ENCODE results near the gene OR10J5. TPM values are rescaled to one million over a fixed set of nuclear protein-coding genes. Genes with fewer than 3 reads are reported as not detected.
"Not testable (repeated sequence)": the region's sequence is repeated elsewhere in the genome, so short reads cannot be mapped to it uniquely, and the experiment has no call there.

Gene OR10J5, protein sequence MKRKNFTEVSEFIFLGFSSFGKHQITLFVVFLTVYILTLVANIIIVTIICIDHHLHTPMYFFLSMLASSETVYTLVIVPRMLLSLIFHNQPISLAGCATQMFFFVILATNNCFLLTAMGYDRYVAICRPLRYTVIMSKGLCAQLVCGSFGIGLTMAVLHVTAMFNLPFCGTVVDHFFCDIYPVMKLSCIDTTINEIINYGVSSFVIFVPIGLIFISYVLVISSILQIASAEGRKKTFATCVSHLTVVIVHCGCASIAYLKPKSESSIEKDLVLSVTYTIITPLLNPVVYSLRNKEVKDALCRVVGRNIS
- not detected for polyA plus RNA-seq (ENCODE audit: insufficient read length in 12 of 12)
- long read RNA-seq, donor 1 = 0 reads
- long read RNA-seq, donor 2 = 0 reads
- long read RNA-seq, donor 3 = 0 reads
- long read RNA-seq, donor 4 = 0 reads
- long read RNA-seq, donor 5 = 0 reads
- long read RNA-seq, donor 6 = 0 reads
- long read RNA-seq, donor 7 = 0 reads
- long read RNA-seq, donor 8 = 0 reads
- long read RNA-seq, donor 9 = 0 reads
- long read RNA-seq, donor 10 = 0 reads
- long read RNA-seq, donor 11 = 0 reads

DNA sequence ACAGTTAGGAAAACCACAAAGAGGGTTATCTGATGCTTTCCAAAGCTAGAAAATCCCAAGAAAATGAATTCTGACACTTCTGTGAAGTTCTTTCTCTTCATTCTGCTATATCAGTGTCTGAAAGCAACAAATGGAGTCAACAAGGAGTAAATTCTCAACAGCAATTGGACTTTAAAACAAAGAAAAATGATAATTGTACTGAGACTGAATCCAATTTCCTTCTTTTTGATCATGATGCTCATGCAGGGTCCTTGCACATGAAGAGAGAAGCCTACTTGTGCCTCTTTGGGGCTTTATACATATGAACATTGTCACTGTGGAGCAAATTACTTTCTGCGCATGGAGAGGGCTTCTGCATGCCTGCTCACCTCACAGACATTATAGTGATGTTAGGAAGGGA is at the start of gene OR10J5:
Gene OR10J5 (minus strand): TSS at position 101 of the 400 bp plus-strand sequence. CDS start 0 bp downstream, at position 101.
- no peak for DNase-seq

DNA sequence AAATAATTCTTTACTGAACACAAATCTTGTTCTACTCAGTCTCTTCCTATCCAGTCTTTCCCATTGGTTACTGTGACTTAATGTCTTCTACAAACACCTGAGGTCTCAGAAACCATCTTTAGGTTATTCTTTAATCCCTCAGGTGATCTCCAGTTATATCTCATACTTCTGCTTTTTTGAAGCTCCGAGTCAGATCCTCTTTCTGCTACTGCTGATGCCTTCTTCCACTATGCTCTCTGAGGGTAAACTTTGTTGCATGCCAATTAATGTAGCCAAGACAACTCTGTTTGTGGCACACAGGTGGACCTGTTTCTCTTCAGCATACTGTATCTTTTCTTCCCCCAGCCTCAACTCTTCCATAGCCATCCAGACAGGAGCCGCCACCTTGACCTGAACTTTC is 48.7 kb upstream of the OR10J5 start:
- no peak for DNase-seq

DNA sequence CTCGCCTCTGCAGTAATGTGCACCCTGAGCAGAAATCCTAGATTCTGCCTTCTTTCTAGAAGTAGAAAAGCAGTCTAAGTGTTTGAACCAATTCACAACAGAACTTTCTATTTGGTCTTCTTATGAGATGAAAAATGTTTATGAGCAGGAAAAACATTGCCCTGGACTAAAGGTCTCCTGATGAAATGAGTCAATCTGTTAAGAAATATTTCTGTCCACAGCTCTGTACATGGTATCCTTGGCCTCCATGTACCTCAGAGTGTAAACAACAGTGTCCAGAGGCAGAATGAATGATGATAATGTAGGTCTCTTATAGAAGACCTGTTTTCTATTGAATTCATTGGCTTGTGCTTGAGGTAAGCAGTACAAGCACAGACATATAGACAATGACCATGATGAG is 45.6 kb upstream of the OR10J5 start:
- no peak for DNase-seq

DNA sequence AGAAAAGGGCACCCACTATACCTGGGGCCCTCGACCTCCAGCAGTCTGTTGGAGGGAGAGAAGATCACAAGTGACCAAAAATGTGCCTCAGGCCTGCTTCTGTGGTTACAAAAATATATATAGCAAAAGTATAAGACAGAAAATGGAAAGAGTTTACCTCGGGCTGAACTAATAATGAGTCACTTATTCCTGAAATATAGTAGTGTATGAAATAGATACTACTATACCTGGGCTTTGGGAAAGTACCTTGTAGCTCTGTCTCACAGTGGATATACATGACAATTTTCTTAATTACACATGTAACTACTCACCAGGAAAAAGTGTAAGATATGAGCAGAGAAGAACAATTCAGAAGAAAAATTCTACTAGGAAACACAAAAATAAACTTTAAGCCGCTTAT is 44.5 kb upstream of the OR10J5 start:
- no peak for DNase-seq

DNA sequence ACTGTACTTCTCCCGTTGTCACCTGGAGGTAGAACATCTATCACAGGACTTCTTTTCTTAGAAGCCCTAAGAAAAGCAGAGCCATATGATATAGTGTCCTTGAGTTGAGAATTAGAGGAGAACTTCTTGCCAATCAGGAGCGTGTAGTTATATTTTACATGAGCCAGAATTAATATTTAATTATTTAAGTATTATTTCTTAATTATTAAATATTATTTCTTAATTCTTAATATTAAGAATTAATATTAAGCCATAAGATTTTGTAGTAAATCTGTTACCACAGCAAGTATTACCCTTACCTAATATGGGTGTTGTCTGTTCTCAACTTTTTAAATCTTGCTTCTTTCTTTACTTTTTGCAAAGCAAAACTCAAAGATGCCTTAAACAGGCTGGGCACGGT is 41.6 kb upstream of the OR10J5 start:
- no peak for DNase-seq

DNA sequence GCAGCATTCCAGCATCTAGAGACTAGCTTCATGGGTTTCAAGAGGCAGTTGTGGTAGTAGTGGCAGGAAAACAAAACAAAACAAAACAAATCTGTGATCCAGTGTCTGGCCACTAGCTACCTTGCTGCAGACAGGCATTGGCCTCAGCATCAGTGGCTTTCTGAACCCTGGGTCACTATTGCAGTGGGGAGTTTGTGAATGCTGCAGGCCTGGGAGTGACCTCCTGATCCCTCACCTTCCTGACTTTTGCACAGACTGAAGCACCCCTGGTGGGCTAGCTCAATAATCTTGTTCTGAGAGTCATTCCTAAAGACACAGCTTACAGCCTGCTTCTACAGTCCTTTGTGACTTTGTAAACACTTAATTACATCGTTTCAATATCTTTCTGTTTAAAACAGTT is 26.9 kb upstream of the OR10J5 start:
- DNase-seq = no peak

DNA sequence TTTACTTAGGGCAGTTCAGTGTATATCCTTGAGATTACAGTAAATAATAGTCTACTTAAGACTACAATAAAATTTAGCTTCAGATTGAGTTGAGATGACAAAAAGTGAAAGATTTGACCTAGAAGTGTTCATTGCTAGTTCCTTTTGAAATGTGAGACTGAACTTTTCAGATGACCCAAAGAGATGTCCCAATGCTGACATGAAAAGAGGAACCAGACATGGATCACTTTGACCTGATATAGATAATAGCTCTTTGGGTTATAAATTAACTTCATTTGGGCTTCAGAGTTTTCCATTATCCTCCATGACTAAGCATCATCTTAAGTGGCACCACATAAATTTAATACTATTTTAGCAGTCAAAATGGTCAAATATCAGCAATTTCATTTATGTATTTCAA is 25.7 kb upstream of the OR10J5 start:
- no peak for DNase-seq

DNA sequence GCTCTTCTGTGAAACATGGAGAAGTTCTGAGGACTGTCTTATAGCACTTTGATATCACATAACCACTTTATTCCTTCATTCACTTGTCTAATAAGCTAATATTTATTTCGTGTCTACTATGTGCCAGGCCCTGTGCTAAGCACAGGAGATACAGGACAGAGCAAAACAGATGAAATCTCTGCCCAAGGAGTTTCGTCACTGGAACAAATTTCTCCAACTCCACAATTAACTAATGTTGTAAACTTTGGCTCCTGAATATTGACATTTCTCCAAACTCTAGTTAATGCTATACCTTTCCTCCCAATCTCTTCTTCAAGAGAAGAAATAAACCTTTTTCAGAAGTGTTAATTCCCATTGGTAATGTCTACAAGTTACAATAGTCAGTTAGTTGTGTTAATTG is 24.8 kb upstream of the OR10J5 start:
- no peak for DNase-seq

DNA sequence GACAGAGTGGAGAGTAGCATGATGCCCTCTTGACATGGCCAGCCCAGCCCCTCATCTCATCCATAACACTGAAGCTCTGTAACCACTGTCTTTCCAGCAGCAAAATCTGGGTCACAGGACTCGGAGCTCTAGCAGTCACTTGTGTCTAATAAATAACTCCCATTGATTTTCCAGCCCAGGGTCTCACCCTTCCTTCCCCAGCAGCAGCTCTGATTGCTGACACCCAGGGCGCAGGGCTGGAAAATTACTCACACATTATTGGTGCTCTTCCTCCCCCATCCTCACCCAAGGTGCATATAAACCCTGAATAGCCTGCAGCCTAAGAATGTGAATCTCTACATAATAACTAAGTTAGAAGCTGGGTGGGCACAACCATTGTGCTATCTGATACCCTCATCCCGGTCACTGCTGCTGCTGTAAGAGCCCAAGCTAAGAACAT is 21.1 kb upstream of the OR10J5 start:
- DNase-seq = no peak

DNA sequence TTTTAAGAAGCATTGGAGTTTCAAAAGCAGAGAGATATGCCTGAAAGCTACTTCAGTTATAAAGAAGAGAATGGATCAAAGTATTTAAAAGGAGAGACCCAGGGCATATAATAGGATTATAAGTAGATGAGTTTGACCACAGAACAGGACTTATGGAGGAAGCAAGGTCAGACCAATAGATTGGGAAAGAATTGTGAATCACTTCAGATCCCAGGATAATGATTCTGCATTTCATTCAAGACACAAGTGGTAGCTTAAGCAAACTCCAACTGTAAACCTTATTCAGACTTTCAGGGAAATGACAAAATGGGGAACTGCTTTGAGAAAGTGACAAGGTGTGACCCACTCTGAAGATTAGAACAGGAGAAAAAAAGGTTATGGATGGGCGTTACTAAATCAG is 18.9 kb upstream of the OR10J5 start:
- no peak for DNase-seq

DNA sequence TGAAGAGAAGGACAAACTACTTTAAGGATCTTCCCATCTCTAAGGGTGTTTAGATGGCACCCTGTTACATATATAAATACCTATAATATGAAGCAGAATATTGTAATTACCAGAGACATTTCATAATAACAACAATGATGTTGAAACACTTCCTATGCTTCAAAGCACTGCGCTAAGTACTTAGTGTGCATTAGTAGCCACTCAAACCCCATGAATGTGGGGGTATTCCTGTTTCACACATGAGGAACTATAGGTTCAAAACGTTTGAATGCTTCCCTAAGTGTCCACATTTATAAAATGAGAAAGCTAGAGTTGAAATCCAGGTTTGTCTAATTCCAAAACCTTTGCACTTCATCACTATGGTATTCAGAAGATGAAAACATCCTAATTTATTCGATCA is 18.5 kb upstream of the OR10J5 start:
- DNase-seq = no peak

DNA sequence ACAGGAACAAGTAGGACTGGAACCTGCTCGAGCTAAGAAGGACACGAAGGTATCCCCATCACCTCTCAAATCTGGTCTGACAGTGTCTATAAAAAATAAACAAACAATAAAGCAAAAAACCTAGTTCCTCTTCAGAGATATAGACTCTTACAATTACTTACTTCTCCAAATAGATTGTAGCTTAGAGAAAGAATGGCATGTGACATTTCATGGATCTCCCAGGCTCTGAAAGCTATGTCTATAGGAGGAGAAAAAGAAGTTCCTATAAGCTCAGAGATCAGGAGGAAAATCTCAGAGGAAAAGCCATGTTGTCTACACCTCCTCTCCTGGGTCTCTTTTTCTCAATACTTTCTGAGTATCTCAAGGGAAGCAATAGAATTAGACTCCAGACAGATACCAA is 12.3 kb upstream of the OR10J5 start:
- no peak for DNase-seq

DNA sequence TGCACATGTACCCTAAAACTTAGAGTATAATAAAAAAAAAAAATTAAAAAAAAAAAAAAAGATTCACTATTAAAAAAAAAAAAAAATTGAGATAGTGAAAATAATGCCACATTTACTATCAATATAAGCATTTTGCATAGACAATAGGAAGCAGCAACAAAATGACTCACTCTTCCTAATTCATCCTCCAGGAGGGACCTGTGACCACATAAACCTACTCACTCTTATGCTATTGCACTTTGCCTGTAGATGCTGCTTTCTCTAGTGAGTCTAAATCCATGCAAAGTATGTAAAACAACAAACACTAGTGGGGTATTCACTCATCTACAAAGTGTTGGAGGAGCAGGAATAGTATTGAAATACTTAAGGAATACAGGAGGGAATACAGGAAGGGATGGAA is 2.9 kb downstream of the OR10J5 start:
- no peak for DNase-seq

DNA sequence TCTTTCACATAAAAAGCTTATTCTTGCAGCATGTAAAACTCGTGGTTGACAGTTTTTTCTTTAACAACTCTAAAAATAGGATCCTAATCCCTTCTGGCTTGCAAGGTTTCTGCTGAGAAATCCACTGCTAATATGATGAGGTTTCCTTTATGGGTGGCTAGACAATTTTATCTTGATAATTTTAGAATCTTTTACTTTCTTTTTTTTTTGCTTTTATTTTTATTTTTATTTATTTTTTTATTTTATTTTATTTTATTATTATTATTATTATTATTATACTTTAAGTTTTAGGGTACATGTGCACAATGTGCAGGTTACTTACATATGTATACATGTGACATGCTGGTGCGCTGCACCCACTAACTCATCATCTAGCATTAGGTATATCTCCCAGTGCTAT is 11.0 kb downstream of the OR10J5 start:
- DNase-seq = not testable (repeated sequence)

DNA sequence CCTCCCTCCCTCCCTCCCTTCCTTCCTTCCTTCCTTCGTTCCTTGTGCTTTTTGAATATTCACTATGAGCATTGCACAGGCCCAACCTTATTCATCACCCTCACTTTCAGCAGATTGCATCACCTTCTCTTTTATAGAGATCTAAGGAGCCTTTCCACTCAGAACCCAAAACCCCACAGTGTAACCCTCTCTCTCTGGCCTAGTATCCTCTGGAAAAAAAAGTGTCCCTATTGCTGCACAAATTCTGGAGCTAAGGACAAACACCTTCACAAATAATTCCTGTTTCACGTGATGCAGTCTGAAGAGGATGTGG is 25.6 kb downstream of the OR10J5 start:
- DNase-seq = no peak

DNA sequence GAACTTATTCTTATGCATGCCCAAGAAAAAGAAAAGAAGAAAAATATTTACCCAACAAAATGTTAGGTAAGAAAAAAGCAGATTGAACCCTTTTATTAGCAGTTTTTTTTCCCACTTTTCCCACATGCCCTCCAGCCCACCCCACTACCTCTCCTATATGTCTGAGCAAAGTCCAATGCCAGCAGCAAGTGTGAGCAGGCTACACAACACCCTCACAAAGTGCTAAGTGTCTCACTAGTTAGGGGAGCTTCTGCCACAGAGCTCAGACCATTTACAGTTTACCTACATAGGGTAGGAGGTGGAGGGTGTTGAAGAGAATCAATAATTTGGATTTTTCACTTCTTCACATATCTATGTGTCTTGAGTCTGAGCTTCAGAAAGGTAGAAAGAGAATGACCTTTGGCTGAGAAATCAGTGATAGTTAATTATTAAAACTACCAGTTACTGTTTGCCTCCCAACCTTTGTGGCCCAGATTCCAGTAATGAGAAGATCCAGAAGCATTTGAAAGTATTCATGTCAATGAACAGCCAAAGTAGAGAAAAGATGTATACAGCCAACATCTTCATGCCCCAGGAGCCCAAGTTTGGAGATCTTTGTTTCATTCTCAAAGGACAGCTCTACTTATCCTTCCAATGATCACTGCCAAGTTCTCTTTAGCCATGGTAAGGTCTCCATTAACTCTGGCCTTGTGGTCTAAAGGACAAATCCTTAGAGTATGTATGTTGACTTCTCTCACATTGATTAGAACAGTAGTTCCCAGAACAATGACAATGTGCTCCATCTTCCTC is 26.2 kb downstream of the OR10J5 start:
- no peak for DNase-seq

DNA sequence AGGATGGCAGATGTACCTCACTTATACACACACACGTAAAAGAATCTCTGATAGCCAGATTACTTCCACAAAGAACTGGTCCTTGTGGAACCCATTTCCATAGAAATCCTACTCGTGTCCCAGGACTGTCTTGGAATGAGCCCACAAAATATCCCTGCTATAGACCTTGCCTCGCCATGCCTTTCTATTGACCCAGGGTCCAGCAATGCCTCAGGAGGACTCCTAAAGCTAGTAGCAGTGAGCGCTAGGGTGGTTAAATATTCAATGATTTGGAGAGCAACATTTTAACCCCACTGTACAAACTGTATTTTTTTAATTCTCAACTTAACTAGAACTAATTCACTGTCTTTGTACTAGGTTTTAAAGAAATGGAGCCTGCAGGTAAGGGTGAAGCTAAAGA is 26.9 kb downstream of the OR10J5 start:
- no peak for DNase-seq

DNA sequence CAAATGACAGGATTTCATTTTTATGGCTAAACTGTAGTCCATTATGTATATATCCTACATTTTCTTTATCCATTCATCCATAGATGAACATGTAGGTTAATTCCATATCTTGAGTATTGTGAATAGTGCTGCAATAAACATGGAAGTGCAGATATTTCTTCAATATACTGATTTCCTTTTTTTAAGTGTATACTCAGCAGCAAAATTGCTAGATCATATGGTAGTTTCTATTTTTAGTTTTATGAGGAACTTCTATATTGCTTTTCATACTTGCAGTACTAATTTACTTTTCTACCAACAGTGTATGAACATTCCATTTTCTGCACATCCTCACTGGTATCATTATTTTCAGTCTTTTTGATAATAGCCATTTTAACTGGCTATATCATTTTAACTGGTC is 30.1 kb downstream of the OR10J5 start:
- no peak for DNase-seq

DNA sequence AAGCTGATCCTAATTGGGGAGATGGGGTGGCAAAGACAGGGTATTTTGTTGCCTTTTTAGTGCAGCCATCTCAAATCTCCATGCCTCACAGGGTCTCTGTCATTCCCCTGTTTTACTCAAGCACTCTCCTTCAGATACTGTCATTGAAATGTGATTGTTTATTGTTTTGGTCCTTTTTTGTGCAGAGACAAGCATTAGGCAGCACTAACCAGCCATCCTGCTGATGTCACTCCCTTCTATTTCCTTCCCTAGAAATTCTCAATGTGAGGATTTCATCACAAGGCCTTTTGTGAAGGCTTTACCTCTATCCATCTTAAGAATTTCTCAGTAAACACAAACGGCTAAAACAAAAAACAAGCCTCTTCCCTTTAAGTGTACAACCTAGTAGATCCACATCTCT is 34.7 kb downstream of the OR10J5 start:
- DNase-seq = no peak

DNA sequence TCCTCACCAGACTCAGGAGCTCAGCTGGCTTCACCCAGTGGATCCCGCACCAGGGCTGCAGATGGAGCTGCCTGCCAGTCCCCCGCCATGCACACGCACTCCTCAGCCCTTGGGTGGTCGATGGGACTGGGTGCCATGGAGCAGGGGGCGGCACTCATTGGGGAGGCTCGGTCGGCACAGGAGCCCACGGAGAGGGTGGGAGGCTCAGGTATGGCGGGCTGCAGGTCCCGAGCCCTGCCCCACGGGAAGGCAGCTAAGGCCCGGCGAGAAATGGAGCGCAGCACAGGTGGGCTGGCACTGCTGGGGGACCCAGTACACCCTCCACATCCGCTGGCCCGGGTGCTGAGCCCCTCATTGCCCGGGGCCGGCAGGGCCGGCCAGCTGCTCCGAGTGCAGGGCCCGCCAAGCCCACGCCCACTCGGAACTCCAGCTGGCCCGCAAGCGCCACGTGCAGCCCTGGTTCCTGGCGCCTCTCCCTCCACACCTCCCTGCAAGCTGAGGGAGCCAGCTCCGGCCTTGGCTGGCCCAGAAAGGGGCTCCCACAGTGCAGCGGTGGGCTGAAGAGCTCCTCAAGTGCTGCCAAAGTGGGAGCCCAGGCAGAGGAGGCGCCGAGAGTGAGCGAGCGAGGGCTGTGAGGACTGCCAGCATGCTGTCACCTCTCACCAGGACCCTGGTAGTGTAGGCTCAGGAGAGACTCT is 41.1 kb downstream of the OR10J5 start:
- DNase-seq = not testable (repeated sequence)

DNA sequence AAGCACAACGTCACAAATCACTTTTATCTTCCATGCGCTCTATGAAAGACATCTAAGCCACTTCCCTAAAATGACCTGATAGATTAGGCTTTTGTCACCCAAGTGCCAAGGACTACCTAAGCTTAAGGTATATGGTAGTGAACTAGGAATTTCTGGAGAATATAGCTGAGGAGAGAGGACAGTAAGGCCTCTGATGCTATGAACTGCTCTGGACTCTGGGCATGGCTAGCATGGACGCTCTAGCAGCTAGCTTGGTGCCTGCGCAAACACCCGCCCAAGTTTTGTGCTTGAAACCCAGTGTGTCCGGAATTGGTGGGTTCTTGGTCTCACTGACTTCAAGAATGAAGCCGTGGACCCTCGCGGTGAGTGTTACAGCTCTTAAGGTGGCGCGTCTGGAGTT is 42.5 kb downstream of the OR10J5 start:
- no peak for DNase-seq

DNA sequence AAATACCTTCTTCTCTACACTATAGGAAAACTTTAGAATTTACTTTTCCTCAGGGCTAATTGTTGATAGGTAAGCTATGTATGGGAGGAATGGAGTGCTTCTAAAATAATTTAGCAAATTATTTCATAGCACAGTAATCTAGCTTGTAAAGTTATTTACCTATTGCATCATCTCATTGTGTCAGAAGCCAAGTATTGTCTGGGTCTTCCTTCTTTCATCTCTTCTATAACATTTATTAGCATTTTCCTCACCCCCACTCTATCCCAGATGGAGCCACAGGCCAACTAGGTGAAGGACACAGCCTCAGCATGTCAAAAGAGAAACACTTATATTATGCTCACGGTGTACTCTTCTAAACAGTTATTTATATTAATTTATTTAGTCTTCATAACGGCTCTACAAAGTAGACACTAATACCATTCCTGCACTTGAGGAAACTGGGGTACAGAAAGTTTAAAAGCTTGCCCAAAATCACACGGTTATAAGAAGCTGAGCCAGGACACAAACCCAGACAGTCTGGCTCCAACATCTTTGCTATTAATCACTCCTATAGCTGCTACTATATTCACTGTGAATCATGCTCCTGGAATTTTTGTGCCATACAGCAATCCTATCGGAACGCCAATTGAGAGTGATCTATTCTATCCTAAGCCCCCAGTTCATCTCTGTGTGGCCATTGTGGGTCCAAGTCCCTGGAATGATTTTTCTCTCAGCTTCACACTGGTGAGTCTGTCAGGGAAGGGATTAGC is 43.1 kb downstream of the OR10J5 start:
- DNase-seq = no peak
